Colonic mucosa (tissue), 4 donors: ENCODE data around the gene TAS2R31. TPM values are rescaled to one million over a fixed set of nuclear protein-coding genes. Genes with fewer than 3 reads are reported as not detected.
A peak's percentile ranks its signal among the peaks of the same experiment; 100 is the strongest.

Source experiments
- DNase-seq: peaks from one replicate; pipeline ENCODE4 v3.0.0-alpha.2; 2020
- H3K27ac ChIP-seq: fragments of 200-600 bp; one replicate; pipeline ENCODE4 v1.8.0; 2021
- H3K27me3 ChIP-seq: fragments of 200-600 bp; one replicate; pipeline ENCODE4 v1.8.0; 2021
- H3K36me3 ChIP-seq: fragments of 200-600 bp; one replicate; pipeline ENCODE4 v1.8.0; 2021
- H3K4me1 ChIP-seq: fragments of 200-600 bp; one replicate; pipeline ENCODE4 v1.8.0; 2021; ENCODE audit warnings: mild to moderate bottlenecking
- H3K4me3 ChIP-seq: fragments of 200-600 bp; one replicate; pipeline ENCODE4 v1.8.0; 2021
- H3K9ac ChIP-seq, 2 donors: one replicate each; pipeline ENCODE4 v1.7.0; 2013; ENCODE audit warnings: control low read depth in 2 of 2, low read depth in 2 of 2, low read length in 2 of 2
- H3K9me3 ChIP-seq: fragments of 200-600 bp; one replicate; pipeline ENCODE4 v1.8.0; 2021
- intact Hi-C: fragments of 100-400 bp; cut with DNase I; formaldehyde crosslinking; loops from one replicate; pipeline ENCODE4 v1.14.1; 2022
- total RNA-seq, 2 donors: library from RNA; stranded (reverse); fragmentation: NEBNext Ultra II Directional in 1 of 2; extraction: Animal tissue kit (Norgen Biotek cat#: 25700) in 1 of 2; gene quantifications; one replicate each; pipeline ENCODE4 v1.2.1, GENCODE V29; 2021
- TF ChIP-seq, protein P1 (sequence below): fragments of 200-600 bp; IDR thresholded peaks from one replicate; pipeline ENCODE4 v1.8.0; 2022; ENCODE audit warnings: antibody characterized with exemption, mild to moderate bottlenecking
- donor health status: healthy.
- donor health status: DM: no; HTN: no; CAD: no.
- donor health status: DM: no; HTN: no; CAD: no.

Gene TAS2R31
- total RNA-seq, 2 donors from 2014 or later: 2.0 TPM

DNA sequence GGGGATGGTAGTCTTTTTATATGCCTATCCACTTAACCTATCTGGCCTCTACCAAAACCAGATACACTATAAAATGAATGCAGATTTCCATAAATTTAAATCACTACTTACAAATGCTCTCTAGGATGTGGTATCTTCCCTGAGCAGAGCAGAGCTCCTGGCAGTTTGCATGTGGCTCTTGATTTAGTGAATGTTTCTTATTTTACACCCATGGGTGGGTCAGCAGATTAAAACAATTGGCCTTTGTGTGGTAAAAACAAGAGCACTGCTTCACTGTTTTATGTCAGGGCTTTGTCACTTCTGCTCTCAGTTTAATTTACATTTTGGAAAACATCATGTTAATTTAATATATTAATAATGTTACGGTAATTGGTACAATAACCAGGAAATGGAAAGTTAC is 14.3 kb downstream of the TAS2R31 start:
- DNase-seq: peak; percentile 28
- intact Hi-C loops: no loop called here
- Histone ChIP-seq H3K9me3 (no peaks in the 10 kb centered on the region), H3K27ac (peak overlapping the region; percentile 78), H3K4me1 (peaks cover 8% of the 10 kb centered on the region), H3K4me3 (no peak overlapping the region), H3K36me3 (no peaks in the 10 kb centered on the region), H3K27me3 (no peaks in the 10 kb centered on the region), H3K9ac (no peak overlapping the region)
- TF ChIP-seq, protein P1, sequence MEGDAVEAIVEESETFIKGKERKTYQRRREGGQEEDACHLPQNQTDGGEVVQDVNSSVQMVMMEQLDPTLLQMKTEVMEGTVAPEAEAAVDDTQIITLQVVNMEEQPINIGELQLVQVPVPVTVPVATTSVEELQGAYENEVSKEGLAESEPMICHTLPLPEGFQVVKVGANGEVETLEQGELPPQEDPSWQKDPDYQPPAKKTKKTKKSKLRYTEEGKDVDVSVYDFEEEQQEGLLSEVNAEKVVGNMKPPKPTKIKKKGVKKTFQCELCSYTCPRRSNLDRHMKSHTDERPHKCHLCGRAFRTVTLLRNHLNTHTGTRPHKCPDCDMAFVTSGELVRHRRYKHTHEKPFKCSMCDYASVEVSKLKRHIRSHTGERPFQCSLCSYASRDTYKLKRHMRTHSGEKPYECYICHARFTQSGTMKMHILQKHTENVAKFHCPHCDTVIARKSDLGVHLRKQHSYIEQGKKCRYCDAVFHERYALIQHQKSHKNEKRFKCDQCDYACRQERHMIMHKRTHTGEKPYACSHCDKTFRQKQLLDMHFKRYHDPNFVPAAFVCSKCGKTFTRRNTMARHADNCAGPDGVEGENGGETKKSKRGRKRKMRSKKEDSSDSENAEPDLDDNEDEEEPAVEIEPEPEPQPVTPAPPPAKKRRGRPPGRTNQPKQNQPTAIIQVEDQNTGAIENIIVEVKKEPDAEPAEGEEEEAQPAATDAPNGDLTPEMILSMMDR: no peak

DNA sequence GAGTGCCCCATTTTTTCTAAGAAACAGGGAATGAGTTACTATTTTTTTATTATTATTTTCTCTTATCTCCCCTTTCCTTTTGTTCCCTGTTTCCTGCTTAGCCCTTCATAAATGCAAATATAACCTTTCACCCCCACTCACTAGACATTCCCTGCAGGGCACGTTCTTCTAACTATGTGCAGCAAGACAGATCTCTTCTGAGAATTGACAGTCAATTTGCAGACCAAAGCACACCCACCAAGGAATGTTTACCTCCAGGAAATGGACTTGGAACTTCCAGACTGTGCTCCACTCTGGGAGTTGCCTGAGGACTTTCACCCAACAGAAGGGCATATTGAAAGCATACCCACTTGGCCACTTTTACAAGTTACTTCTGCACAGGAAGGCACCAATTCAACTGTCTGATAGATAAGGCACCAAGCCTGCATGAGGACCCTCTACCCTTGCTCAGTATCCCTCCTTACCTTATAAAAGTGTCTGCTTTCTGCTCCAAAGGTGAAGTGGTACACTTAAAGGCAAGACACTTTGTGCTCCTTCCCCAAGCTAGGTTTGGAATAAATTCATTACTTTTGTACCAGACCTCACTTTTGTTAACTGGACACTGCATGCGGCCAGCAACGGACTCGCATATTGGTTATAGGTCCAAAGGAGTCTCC is 15.3 kb downstream of the TAS2R31 start:
- Histone ChIP-seq H3K27me3 (no peaks in the 10 kb centered on the region), H3K4me1 (peaks cover 8% of the 10 kb centered on the region), H3K36me3 (no peaks in the 10 kb centered on the region), H3K9me3 (no peaks in the 10 kb centered on the region), H3K9ac (peak overlapping the region in 1 of 2 donors; percentile 53), H3K4me3 (no peak overlapping the region), H3K27ac (peak overlapping the region; percentile 78)
- DNase-seq: peak; percentile 68
- TF ChIP-seq, protein P1: no peak
- intact Hi-C loops: no loop called here

DNA sequence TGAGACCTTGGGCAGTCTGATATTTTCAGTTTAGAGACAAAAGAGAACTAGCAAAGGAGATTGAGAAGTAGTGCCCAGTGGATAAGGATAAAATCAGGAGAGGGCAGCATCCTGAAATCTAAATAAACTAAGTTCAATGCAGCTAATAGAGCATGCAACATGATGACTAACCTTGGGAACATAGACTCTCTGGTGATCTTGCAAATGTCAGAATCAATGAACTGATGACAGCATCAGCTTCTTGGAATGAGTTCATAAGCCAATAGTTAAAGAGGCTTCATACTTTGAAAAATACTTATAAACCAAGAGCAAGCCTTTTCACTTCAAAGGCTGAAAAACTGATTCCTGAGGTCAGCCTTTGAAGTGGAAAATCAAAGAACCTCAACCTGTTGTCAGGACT is 17.0 kb downstream of the TAS2R31 start:
- no peak overlapping the region for H3K27ac ChIP-seq
- no peaks in the 10 kb centered on the region for H3K27me3 ChIP-seq
- no peaks in the 10 kb centered on the region for H3K36me3 ChIP-seq
- no peak overlapping the region for H3K9ac ChIP-seq
- DNase-seq: no peak
- H3K9me3 ChIP-seq: no peaks in the 10 kb centered on the region
- intact Hi-C loops: no loop called here
- no peak overlapping the region for H3K4me3 ChIP-seq
- H3K4me1 ChIP-seq: peaks cover 8% of the 10 kb centered on the region
- TF ChIP-seq, protein P1: no peak

DNA sequence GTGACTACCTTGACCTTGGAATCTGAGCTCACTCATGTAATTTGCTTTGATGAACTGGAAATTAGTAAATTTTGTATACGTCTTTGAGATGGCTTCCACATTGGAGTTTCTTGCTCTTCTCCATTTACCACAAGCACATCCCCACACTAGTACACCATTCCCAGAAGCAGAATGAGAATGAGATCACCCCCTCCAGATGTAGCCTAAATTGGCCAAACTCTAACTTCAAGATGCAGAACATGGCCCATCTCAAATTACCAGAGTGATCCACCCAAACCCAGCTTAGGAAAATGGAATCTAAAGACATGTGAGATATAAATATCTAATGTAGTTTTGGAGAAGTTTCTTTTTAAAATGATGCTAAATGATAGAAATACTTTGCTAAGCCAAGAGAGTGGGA is 23.6 kb downstream of the TAS2R31 start:
- intact Hi-C loops: no loop called here

DNA sequence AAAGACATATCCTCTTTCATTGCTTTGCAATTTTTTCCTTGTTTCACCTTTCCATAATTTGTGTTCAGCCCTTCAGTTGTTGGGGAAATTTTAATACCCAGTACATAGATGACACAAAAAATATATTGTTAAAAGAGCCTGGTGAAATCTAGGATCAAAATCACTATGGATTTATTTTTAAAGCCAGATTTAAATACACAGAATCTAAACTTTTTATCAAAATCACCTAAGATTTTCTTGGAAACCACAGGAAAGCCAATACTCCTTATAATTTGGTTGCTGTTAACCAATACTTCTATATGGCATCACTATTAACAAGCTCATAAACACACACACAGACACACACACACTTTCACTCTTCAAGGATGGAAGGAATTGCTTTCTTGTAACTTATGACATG is 33.0 kb downstream of the TAS2R31 start, which contains the start of gene TAS2R20:
Gene TAS2R20, minus strand, starts transcription at position 101 of the 400 bp plus-strand sequence. CDS start 429 bp downstream, outside the sequence.
- no peak within 1 kb of the TSS for H3K27ac ChIP-seq
- no peak for DNase-seq
- no peaks in the 10 kb centered on the region for H3K4me1 ChIP-seq
- no peaks in the 10 kb centered on the region for H3K36me3 ChIP-seq
- H3K9me3 ChIP-seq: no peaks in the 10 kb centered on the region
- TF ChIP-seq, protein P1: no peak
- intact Hi-C loops: no loop called here
- no peak within 1 kb of the TSS for H3K9ac ChIP-seq
- no peak within 1 kb of the TSS for H3K4me3 ChIP-seq
- H3K27me3 ChIP-seq: no peaks in the 10 kb centered on the region

More for the DNA sequence above, 23.6 kb downstream of the TAS2R31 start:
- TF ChIP-seq, protein P1: no peak
- Histone ChIP-seq H3K36me3 (no peaks in the 10 kb centered on the region), H3K27me3 (no peaks in the 10 kb centered on the region), H3K27ac (no peak overlapping the region), H3K4me1 (no peaks in the 10 kb centered on the region), H3K4me3 (no peak overlapping the region), H3K9me3 (no peaks in the 10 kb centered on the region), H3K9ac (no peak overlapping the region)
- no peak for DNase-seq
